DOHH2 (cell line): ENCODE measurements around the gene GRIA2.

Source experiments
- H3F3A ChIP-seq: fragments of 200-600 bp; sonication (generic), shearing (Covaris generic); 2 replicates; pipeline ENCODE4 v1.6.0; 2016; ENCODE audit warnings: antibody characterized with exemption, mild to moderate bottlenecking; ENCODE audit not compliant: control insufficient read depth, insufficient read depth
- H3K27ac ChIP-seq: fragments of 200-600 bp; sonication (generic); 2 replicates; pipeline ENCODE4 v1.5.1; 2014; ENCODE audit warnings: low read depth, mild to moderate bottlenecking, low read length, moderate library complexity
- H3K27me3 ChIP-seq: fragments of 200-600 bp; sonication (generic); 2 replicates; pipeline ENCODE4 v1.6.1; 2014; ENCODE audit warnings: mild to moderate bottlenecking, low read length, mixed read lengths; ENCODE audit not compliant: control insufficient read depth
- H3K36me3 ChIP-seq: fragments of 200-600 bp; sonication (generic); 2 replicates; pipeline ENCODE4 v1.6.1; 2014; ENCODE audit warnings: mild to moderate bottlenecking, low read length, moderate library complexity, mixed read lengths; ENCODE audit not compliant: control insufficient read depth
- H3K4me1 ChIP-seq: fragments of 200-600 bp; sonication (generic); 2 replicates; pipeline ENCODE4 v1.6.1; 2014; ENCODE audit warnings: mild to moderate bottlenecking, low read length, mixed read lengths; ENCODE audit not compliant: control insufficient read depth
- H3K4me2 ChIP-seq: fragments of 200-600 bp; sonication (generic); 2 replicates; pipeline ENCODE4 v1.6.0; 2014; ENCODE audit warnings: mild to moderate bottlenecking, low read length, moderate library complexity
- H3K4me3 ChIP-seq: fragments of 200-600 bp; sonication (generic); 2 replicates; pipeline ENCODE4 v1.5.1; 2014; ENCODE audit warnings: mild to moderate bottlenecking, low read length, mixed read lengths
- H3K79me2 ChIP-seq: fragments of 200-600 bp; sonication (generic); 2 replicates; pipeline ENCODE4 v1.6.1; 2014; ENCODE audit warnings: mild to moderate bottlenecking, low read length, mixed read lengths; ENCODE audit not compliant: control insufficient read depth
- H3K9me2 ChIP-seq: fragments of 200-600 bp; sonication (generic); replicated peaks from 2 replicates; pipeline ENCODE4 v1.6.1; 2014; ENCODE audit warnings: mild to moderate bottlenecking, low read length, mixed read lengths; ENCODE audit not compliant: control insufficient read depth
- H3K9me3 ChIP-seq: fragments of 200-600 bp; sonication (generic); 2 replicates; pipeline ENCODE4 v1.6.1; 2014; ENCODE audit warnings: antibody characterized with exemption, low read length, mixed read lengths; ENCODE audit not compliant: control insufficient read depth, insufficient read depth
- H4K20me1 ChIP-seq: fragments of 200-600 bp; sonication (generic); 2 replicates; pipeline ENCODE4 v1.6.0; 2014; ENCODE audit warnings: low read depth, mild to moderate bottlenecking, antibody characterized with exemption, low read length, moderate library complexity; ENCODE audit not compliant: control insufficient read depth, insufficient read depth
- CTCF ChIP-seq: fragments of 200-600 bp; sonication (generic); IDR thresholded peaks from one replicate; pipeline ENCODE4 v1.5.1; 2014; ENCODE audit warnings: antibody characterized with exemption, mild to moderate bottlenecking, low read depth, low read length; ENCODE audit not compliant: poor library complexity, severe bottlenecking
- EZH2phosphoT487 ChIP-seq: fragments of 200-600 bp; sonication (generic); IDR thresholded peaks from 2 replicates; pipeline ENCODE4 v1.6.1; 2017; ENCODE audit warnings: borderline replicate concordance, mild to moderate bottlenecking, antibody characterized with exemption, low read length, moderate library complexity, mixed read lengths

The GRIA2 gene

GRCh38 chr4:157223456-157223855, 2.9 kb downstream of the GRIA2 start:
- no peak overlapping the region for H3K27ac ChIP-seq
- no peaks in the 10 kb centered on the region for H4K20me1 ChIP-seq
- H3K4me2 ChIP-seq: no peak overlapping the region
- no peaks in the 10 kb centered on the region for H3F3A ChIP-seq
- H3K9me2 ChIP-seq: no peaks in the 10 kb centered on the region
- H3K9me3 ChIP-seq: peaks cover 3% of the 10 kb centered on the region; the same call in 1 of the 2 replicates
- no peaks in the 10 kb centered on the region for H3K36me3 ChIP-seq
- no peaks in the 10 kb centered on the region for H3K4me1 ChIP-seq
- no peak overlapping the region for H3K4me3 ChIP-seq
- no peaks in the 10 kb centered on the region for H3K27me3 ChIP-seq
- TF ChIP-seq EZH2phosphoT487 (no peak), CTCF (no peak)
- no peaks in the 10 kb centered on the region for H3K79me2 ChIP-seq

- no peaks in the 10 kb centered on the region for H3K4me1 ChIP-seq
- no peaks in the 10 kb centered on the region for H3K27me3 ChIP-seq
- no peaks in the 10 kb centered on the region for H4K20me1 ChIP-seq
- H3K4me3 ChIP-seq: no peak overlapping the region
- H3K9me2 ChIP-seq: no peaks in the 10 kb centered on the region
- H3F3A ChIP-seq: no peaks in the 10 kb centered on the region
- no peak overlapping the region for H3K4me2 ChIP-seq
- no peaks in the 10 kb centered on the region for H3K79me2 ChIP-seq
- no peak overlapping the region for H3K27ac ChIP-seq
- peaks cover 3% of the 10 kb centered on the region; the same call in 1 of the 2 replicates for H3K9me3 ChIP-seq
- TF ChIP-seq EZH2phosphoT487 (no peak), CTCF (no peak)
- no peaks in the 10 kb centered on the region for H3K36me3 ChIP-seq
Observed at GRCh38 chr4:157225096-157225495, 4.6 kb downstream of the GRIA2 start.

GRCh38 chr4:157226035-157226434, 5.5 kb downstream of the GRIA2 start:
- no peak for TF ChIP-seq CTCF
- H4K20me1 ChIP-seq: no peaks in the 10 kb centered on the region
- H3K4me1 ChIP-seq: no peaks in the 10 kb centered on the region
- H3K9me2 ChIP-seq: no peaks in the 10 kb centered on the region
- H3K4me3 ChIP-seq: no peak overlapping the region
- no peak overlapping the region for H3K4me2 ChIP-seq
- H3K27ac ChIP-seq: no peak overlapping the region
- no peaks in the 10 kb centered on the region for H3K36me3 ChIP-seq
- no peaks in the 10 kb centered on the region for H3K79me2 ChIP-seq
- H3K9me3 ChIP-seq: peaks cover 3% of the 10 kb centered on the region; the same call in 1 of the 2 replicates
- no peaks in the 10 kb centered on the region for H3F3A ChIP-seq
- H3K27me3 ChIP-seq: no peaks in the 10 kb centered on the region

- no peak overlapping the region for H3K27ac ChIP-seq
- H3K4me2 ChIP-seq: no peak overlapping the region
- no peaks in the 10 kb centered on the region for H3K4me1 ChIP-seq
- TF ChIP-seq EZH2phosphoT487: no peak
- no peak for TF ChIP-seq CTCF
- no peaks in the 10 kb centered on the region for H3K27me3 ChIP-seq
- H3F3A ChIP-seq: no peaks in the 10 kb centered on the region
- no peaks in the 10 kb centered on the region for H3K79me2 ChIP-seq
- H3K9me3 ChIP-seq: peaks cover 2% of the 10 kb centered on the region; the same call in 1 of the 2 replicates
- no peaks in the 10 kb centered on the region for H3K9me2 ChIP-seq
- H4K20me1 ChIP-seq: no peaks in the 10 kb centered on the region
- H3K4me3 ChIP-seq: no peak overlapping the region
- no peaks in the 10 kb centered on the region for H3K36me3 ChIP-seq
Observed at GRCh38 chr4:157226601-157227000, 6.1 kb downstream of the GRIA2 start.
